Measurements from ENCODE around the gene MGLL.

GRCh38 chr3:127840671-127841070 is 18.4 kb upstream of the MGLL start:
- no peak for TF ChIP-seq ZNF121 (CRISPR knock-in tag; conservative IDR thresholded peaks at IDR 0.05)
- TF ChIP-seq HNRNPL (IDR thresholded peaks at IDR 0.05; ENCODE audit: low read depth, low read length) = no peak
- TF ChIP-seq KLF6 (CRISPR knock-in tag; IDR thresholded peaks at IDR 0.05; ENCODE audit: borderline replicate concordance) = no peak
- no peak for TF ChIP-seq JUN (IDR thresholded peaks at IDR 0.05; ENCODE audit: borderline replicate concordance, low read depth, low read length)
- no peak for TF ChIP-seq JUN (CRISPR knock-in tag; IDR thresholded peaks at IDR 0.05; ENCODE audit: borderline replicate concordance)
- no peak for TF ChIP-seq FOXP4 (CRISPR knock-in tag; IDR thresholded peaks at IDR 0.05; ENCODE audit: borderline replicate concordance)
- no peak for TF ChIP-seq CREB1 (IDR thresholded peaks at IDR 0.05)
- no peak for TF ChIP-seq CREB1 (CRISPR knock-in tag; IDR thresholded peaks at IDR 0.05)
- no peak for TF ChIP-seq ELK1 (CRISPR knock-in tag; IDR thresholded peaks at IDR 0.05)
- TF ChIP-seq ZNF232 (CRISPR knock-in tag; IDR thresholded peaks at IDR 0.05) = no peak
- no peak for TF ChIP-seq PPARD (CRISPR knock-in tag; IDR thresholded peaks at IDR 0.05)
- TF ChIP-seq BACH1 (tag; IDR thresholded peaks at IDR 0.05) = no peak
- no peak for TF ChIP-seq ZNF780A (CRISPR knock-in tag; IDR thresholded peaks at IDR 0.05)
- TF ChIP-seq RAD21 (CRISPR knock-in tag; conservative IDR thresholded peaks at IDR 0.05 in 1 of 2, IDR thresholded peaks at IDR 0.05 in 1 of 2) = no peak
- TF ChIP-seq ATF4 (CRISPR knock-in tag; IDR thresholded peaks at IDR 0.05) = no peak
- no peak for TF ChIP-seq ZNF699 (CRISPR knock-in tag; IDR thresholded peaks at IDR 0.05; ENCODE audit: insufficient replicate concordance)
